ENCODE results near the gene UFC1. TPM values are rescaled to one million over a fixed set of nuclear protein-coding genes. Genes with fewer than 3 reads are reported as not detected.

UFC1 gene
- total and polyA plus RNA-seq, 2 of the 13 experiments (the other 11 are each of a cell fraction or from before 2014, with no cell fraction given), result 72.8 to 85.2 TPM

DNA sequence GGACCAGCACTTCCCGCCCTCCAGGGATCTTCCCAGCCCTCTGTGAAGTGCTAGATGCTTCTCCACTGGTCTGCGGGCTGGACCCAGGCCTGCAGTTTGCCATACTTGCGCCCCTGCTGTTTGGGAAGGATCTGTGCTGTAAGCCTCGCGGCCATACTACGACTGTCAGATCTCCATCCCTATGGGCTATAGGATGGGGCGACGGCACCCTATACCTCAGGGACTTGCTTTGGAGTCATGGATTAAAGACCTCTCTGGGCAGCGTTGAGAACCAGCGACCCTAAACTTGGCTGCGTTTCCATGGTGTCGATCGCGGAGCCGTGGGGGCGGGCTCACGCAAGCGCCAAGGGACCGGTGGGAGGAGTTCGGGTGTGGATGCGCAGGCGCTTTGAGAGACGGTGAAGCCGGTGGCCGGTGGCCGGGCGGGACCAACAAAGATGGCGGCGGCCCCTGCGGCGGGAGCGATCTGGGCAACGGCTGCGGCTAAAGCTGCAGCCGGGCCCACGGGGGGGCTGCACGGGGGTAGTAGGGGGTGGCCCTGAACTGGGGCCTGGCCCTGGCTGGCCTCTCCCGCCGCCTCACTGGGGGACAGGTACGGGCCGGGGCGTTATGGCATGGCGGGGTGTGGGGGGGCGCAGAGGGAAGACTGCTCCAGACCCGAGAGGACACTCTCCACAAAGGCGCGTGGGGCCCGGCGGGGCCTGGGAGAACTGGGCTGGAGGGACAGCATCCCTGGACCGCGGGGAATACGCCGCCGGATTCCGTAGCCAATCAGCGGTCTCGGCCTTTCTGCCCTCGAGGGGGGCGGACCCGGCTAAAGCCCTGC lies 5.5 kb downstream of the UFC1 start, which contains the start of gene USP21 (continued):
- no peak for TF ChIP-seq TMF1 (CRISPR knock-in tag; IDR thresholded peaks at IDR 0.05; ENCODE audit: low read depth)
- TF ChIP-seq NPAS2 (CRISPR knock-in tag; IDR thresholded peaks at IDR 0.05; ENCODE audit: borderline replicate concordance), result no peak
- TF ChIP-seq STAG1 (CRISPR knock-in tag; IDR thresholded peaks at IDR 0.05), result no peak
- no peak for TF ChIP-seq ZNF629 (CRISPR knock-in tag; conservative IDR thresholded peaks at IDR 0.05)
- TF ChIP-seq HNRNPL (IDR thresholded peaks at IDR 0.05; ENCODE audit: low read depth, low read length), result no peak
- TF ChIP-seq IKZF1 (IDR thresholded peaks at IDR 0.05), result no peak
- peak; percentile 78; the same call in 1 of the 2 replicates for TF ChIP-seq BRD4 (CRISPR knock-in tag; IDR thresholded peaks at IDR 0.05)
- no peak for TF ChIP-seq CBFB (CRISPR knock-in tag; IDR thresholded peaks at IDR 0.05)
- TF ChIP-seq, protein P1, sequence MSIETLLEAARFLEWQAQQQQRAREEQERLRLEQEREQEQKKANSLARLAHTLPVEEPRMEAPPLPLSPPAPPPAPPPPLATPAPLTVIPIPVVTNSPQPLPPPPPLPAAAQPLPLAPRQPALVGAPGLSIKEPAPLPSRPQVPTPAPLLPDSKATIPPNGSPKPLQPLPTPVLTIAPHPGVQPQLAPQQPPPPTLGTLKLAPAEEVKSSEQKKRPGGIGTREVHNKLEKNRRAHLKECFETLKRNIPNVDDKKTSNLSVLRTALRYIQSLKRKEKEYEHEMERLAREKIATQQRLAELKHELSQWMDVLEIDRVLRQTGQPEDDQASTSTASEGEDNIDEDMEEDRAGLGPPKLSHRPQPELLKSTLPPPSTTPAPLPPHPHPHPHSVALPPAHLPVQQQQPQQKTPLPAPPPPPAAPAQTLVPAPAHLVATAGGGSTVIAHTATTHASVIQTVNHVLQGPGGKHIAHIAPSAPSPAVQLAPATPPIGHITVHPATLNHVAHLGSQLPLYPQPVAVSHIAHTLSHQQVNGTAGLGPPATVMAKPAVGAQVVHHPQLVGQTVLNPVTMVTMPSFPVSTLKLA (IDR thresholded peaks at IDR 0.05), result no peak
- peak; percentile 78 for TF ChIP-seq GATAD1 (CRISPR knock-in tag; IDR thresholded peaks at IDR 0.05)
- no peak for TF ChIP-seq LCORL (IDR thresholded peaks at IDR 0.05)
- TF ChIP-seq LCORL (CRISPR knock-in tag; IDR thresholded peaks at IDR 0.05), result no peak
- TF ChIP-seq KLF16 (CRISPR knock-in tag; IDR thresholded peaks at IDR 0.05), result peak in 1 of 2 experiments; percentile 58; a peak in 1 of 4 replicates
- TF ChIP-seq TEAD3 (CRISPR knock-in tag; optimal IDR thresholded peaks at IDR 0.05; ENCODE audit: borderline replicate concordance), result no peak
- TF ChIP-seq ZNF550 (CRISPR knock-in tag; IDR thresholded peaks at IDR 0.05; ENCODE audit: borderline replicate concordance), result no peak
- no peak for TF ChIP-seq ATM (IDR thresholded peaks at IDR 0.05; ENCODE audit: borderline replicate concordance)
- no peak for TF ChIP-seq ZNF143 (CRISPR knock-in tag; IDR thresholded peaks at IDR 0.05)
- TF ChIP-seq ZNF326 (CRISPR knock-in tag; IDR thresholded peaks at IDR 0.05; ENCODE audit: borderline replicate concordance), result no peak
- TF ChIP-seq NR1H2 (CRISPR knock-in tag; IDR thresholded peaks at IDR 0.05; ENCODE audit: borderline replicate concordance, low read depth), result no peak
- TF ChIP-seq NR2F6 (IDR thresholded peaks at IDR 0.05), result no peak
- no peak for TF ChIP-seq NR2F6 (CRISPR knock-in tag; IDR thresholded peaks at IDR 0.05)
- no peak for TF ChIP-seq ZNF331 (CRISPR knock-in tag; IDR thresholded peaks at IDR 0.05)
- peak; percentile 83 for TF ChIP-seq PHF8 (CRISPR knock-in tag; IDR thresholded peaks at IDR 0.05)
- no peak for TF ChIP-seq XBP1 (CRISPR knock-in tag; IDR thresholded peaks at IDR 0.05)
- no peak for TF ChIP-seq MEF2D (CRISPR knock-in tag; IDR thresholded peaks at IDR 0.05)
- TF ChIP-seq ZNF530 (CRISPR knock-in tag; IDR thresholded peaks at IDR 0.05; ENCODE audit: low read depth), result no peak
- TF ChIP-seq, protein P2, sequence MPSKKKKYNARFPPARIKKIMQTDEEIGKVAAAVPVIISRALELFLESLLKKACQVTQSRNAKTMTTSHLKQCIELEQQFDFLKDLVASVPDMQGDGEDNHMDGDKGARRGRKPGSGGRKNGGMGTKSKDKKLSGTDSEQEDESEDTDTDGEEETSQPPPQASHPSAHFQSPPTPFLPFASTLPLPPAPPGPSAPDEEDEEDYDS (CRISPR knock-in tag; IDR thresholded peaks at IDR 0.05), result no peak
- no peak for TF ChIP-seq MAFG (CRISPR knock-in tag; IDR thresholded peaks at IDR 0.05)
- TF ChIP-seq FOXM1 (CRISPR knock-in tag; IDR thresholded peaks at IDR 0.05), result no peak
- TF ChIP-seq ZNF552 (CRISPR knock-in tag; IDR thresholded peaks at IDR 0.05; ENCODE audit: borderline replicate concordance), result no peak
- TF ChIP-seq REPIN1 (CRISPR knock-in tag; IDR thresholded peaks at IDR 0.05; ENCODE audit: borderline replicate concordance, low read depth), result no peak
- no peak for TF ChIP-seq MYNN (CRISPR knock-in tag; IDR thresholded peaks at IDR 0.05; ENCODE audit: low read depth)
- peak; percentile 98 for TF ChIP-seq YY1 (IDR thresholded peaks at IDR 0.05; ENCODE audit: insufficient read depth, insufficient replicate concordance, low read depth, low read length)
- TF ChIP-seq ASH2L (IDR thresholded peaks at IDR 0.05; ENCODE audit: insufficient read length, low read depth, low read length), result peak; percentile 77
- TF ChIP-seq TP53 (CRISPR knock-in tag; conservative IDR thresholded peaks at IDR 0.05), result no peak

Measured in HepG2 (cell line).